Measurements from ENCODE around the gene CAMTA1. TPM values are rescaled to one million over a fixed set of nuclear protein-coding genes. Genes with fewer than 3 reads are reported as not detected.
A peak's percentile ranks its signal among the peaks of the same experiment; 100 is the strongest.

The CAMTA1 gene
- total and polyA plus RNA-seq, 12 donors, result 123 to 265 (median 142) TPM

- H3K9me3 ChIP-seq, result peaks cover 0 to 7% (median 0%) of the 10 kb centered on the region in 11 donors
- DNase-seq (no peak), ATAC-seq (no peak)
- H3K36me3 ChIP-seq, result no peaks in the 10 kb centered on the region
- H3K27ac ChIP-seq, result no peak overlapping the region
- no peak overlapping the region for H3K4me3 ChIP-seq
- peaks cover 0 to 21% (median 8%) of the 10 kb centered on the region in 9 donors for H3K4me1 ChIP-seq
- WGBS, 2 donors, result 84 to 87% methylated on average over 5 of the region's 5 CpGs
- TF ChIP-seq CTCF (IDR thresholded peaks at IDR 0.05), result no peak
- H3K27me3 ChIP-seq, result peaks cover 0 to 8% (median 0%) of the 10 kb centered on the region in 7 donors
- intact Hi-C loops (cut with DNase I), result no loop called here
Observed at GRCh38 chr1:7610106-7610731, 825.0 kb downstream of the CAMTA1 start.

- H3K9me3 ChIP-seq, result peaks cover 0 to 7% (median 0%) of the 10 kb centered on the region in 11 donors
- no peak for DNase-seq
- TF ChIP-seq CTCF (IDR thresholded peaks at IDR 0.05), result no peak
- peaks cover 0 to 6% (median 0%) of the 10 kb centered on the region in 7 donors for H3K27me3 ChIP-seq
- H3K4me3 ChIP-seq, result no peak overlapping the region
- H3K36me3 ChIP-seq, result no peaks in the 10 kb centered on the region
- H3K27ac ChIP-seq, result no peak overlapping the region
- intact Hi-C loops (cut with DNase I), result no loop called here
- no peak for ATAC-seq
- peaks cover 0 to 28% (median 15%) of the 10 kb centered on the region in 9 donors for H3K4me1 ChIP-seq
- 92 to 97% methylated on average over 9 of the region's 9 CpGs for WGBS, 2 donors
Observed at GRCh38 chr1:7610936-7611335, 825.7 kb downstream of the CAMTA1 start.

GRCh38 chr1:7611421-7612010 is 826.3 kb downstream of the CAMTA1 start:
- Histone ChIP-seq H3K4me3 (no peak overlapping the region), H3K4me1 (peaks cover 0 to 34% (median 19%) of the 10 kb centered on the region in 9 donors), H3K36me3 (no peaks in the 10 kb centered on the region), H3K27me3 (peaks cover 0 to 2% (median 0%) of the 10 kb centered on the region in 7 donors), H3K27ac (no peak overlapping the region), H3K9me3 (peaks cover 0 to 7% (median 0%) of the 10 kb centered on the region in 11 donors)
- intact Hi-C loops (cut with DNase I), result no loop called here
- no peak for TF ChIP-seq CTCF (IDR thresholded peaks at IDR 0.05)
- ATAC-seq (no peak), DNase-seq (no peak)
- WGBS, 2 donors, result 81 to 87% methylated on average over 9 of the region's 9 CpGs

GRCh38 chr1:7613106-7613850 is 828.0 kb downstream of the CAMTA1 start:
- WGBS, 2 donors, result 47 to 59% methylated on average over 18 of the region's 18 CpGs
- Histone ChIP-seq H3K9me3 (peaks cover 0 to 7% (median 0%) of the 10 kb centered on the region in 11 donors), H3K4me3 (no peak overlapping the region), H3K27ac (peak overlapping the region in 2 of 10 donors; percentile 35 to 60), H3K36me3 (no peaks in the 10 kb centered on the region), H3K4me1 (peaks cover 0 to 42% (median 26%) of the 10 kb centered on the region in 9 donors), H3K27me3 (no peaks in the 10 kb centered on the region)
- no peak for TF ChIP-seq CTCF (IDR thresholded peaks at IDR 0.05)
- peak in 5 of 8 donors; percentile 22 to 48 (median 41) for ATAC-seq
- intact Hi-C loops (cut with DNase I), result no loop called here
- no peak for DNase-seq
